Measurements from ENCODE around the gene IQCM.

Gene IQCM

GRCh38 chr4:149815743-149816142, at the start of gene IQCM:
Gene IQCM, minus strand, starts transcription at chr4:149815843. Its CDS starts 73,152 bp downstream, at chr4:149742691.
- no peak for DNase-seq

- DNase-seq, result no peak
Observed at GRCh38 chr4:149857446-149857845, 41.8 kb upstream of the IQCM start.

- peak; percentile 9 for DNase-seq
Observed at GRCh38 chr4:149845743-149846142, 30.1 kb upstream of the IQCM start.

- DNase-seq, result no peak
Observed at GRCh38 chr4:149841686-149842085, 26.0 kb upstream of the IQCM start.

GRCh38 chr4:149838036-149838435, 22.4 kb upstream of the IQCM start:
- no peak for DNase-seq

- DNase-seq, result no peak
Observed at GRCh38 chr4:149836546-149836945, 20.9 kb upstream of the IQCM start.

GRCh38 chr4:149835280-149835679, 19.6 kb upstream of the IQCM start:
- DNase-seq, result no peak

- no peak for DNase-seq
Observed at GRCh38 chr4:149831656-149832208, 16.1 kb upstream of the IQCM start.

- no peak for DNase-seq
Observed at GRCh38 chr4:149830823-149831222, 15.2 kb upstream of the IQCM start.

GRCh38 chr4:149825336-149825735, 9.7 kb upstream of the IQCM start:
- DNase-seq, result no peak

GRCh38 chr4:149823769-149824221, 8.2 kb upstream of the IQCM start:
- DNase-seq, result no peak

- DNase-seq, result no peak
Observed at GRCh38 chr4:149801416-149801815, 14.2 kb downstream of the IQCM start.

- DNase-seq, result no peak
Observed at GRCh38 chr4:149799546-149799945, 16.1 kb downstream of the IQCM start.

- no peak for DNase-seq
Observed at GRCh38 chr4:149796381-149796780, 19.3 kb downstream of the IQCM start.

- no peak for DNase-seq
Observed at GRCh38 chr4:149795256-149795655, 20.4 kb downstream of the IQCM start.

GRCh38 chr4:149794352-149794751, 21.3 kb downstream of the IQCM start:
- DNase-seq, result no peak

- DNase-seq, result no peak
Observed at GRCh38 chr4:149793459-149793858, 22.2 kb downstream of the IQCM start.

GRCh38 chr4:149791851-149792250, 23.8 kb downstream of the IQCM start:
- no peak for DNase-seq

GRCh38 chr4:149790172-149790907, 25.3 kb downstream of the IQCM start:
- no peak for DNase-seq

- no peak for DNase-seq
Observed at GRCh38 chr4:149788300-149788699, 27.3 kb downstream of the IQCM start.

- DNase-seq, result no peak
Observed at GRCh38 chr4:149785696-149786431, 29.8 kb downstream of the IQCM start.

- no peak for DNase-seq
Observed at GRCh38 chr4:149784018-149784417, 31.6 kb downstream of the IQCM start.

GRCh38 chr4:149781150-149781549, 34.5 kb downstream of the IQCM start:
- no peak for DNase-seq

GRCh38 chr4:149768477-149768876, 47.2 kb downstream of the IQCM start:
- no peak for DNase-seq
